GM23338 (cell line): Measurements from ENCODE around the gene NME9. TPM values are rescaled to one million over a fixed set of nuclear protein-coding genes. Genes with fewer than 3 reads are reported as not detected.

Experiments used
- ATAC-seq: fragments of 200-7000 bp; cut with Tn5 transposase; 3 replicates; pipeline ENCODE4 v1.9.1; 2020
- DNase-seq: peaks from one replicate; pipeline ENCODE4 v3.0.0-alpha.2; 2015; ENCODE audit warnings: low spot score
- H2AFZ ChIP-seq: fragments of 200-600 bp; sonication (generic); 2 replicates; pipeline ENCODE4 v1.8.0; 2016; ENCODE audit warnings: antibody characterized with exemption, mild to moderate bottlenecking, moderate library complexity
- H3F3A ChIP-seq: fragments of 200-600 bp; sonication (generic); replicated peaks from 2 replicates; pipeline ENCODE4 v1.8.0; 2017; ENCODE audit warnings: antibody characterized with exemption, mixed run types, low read depth
- H3K27ac ChIP-seq: fragments of 200-600 bp; sonication (generic); 2 replicates; pipeline ENCODE4 v1.6.1; 2016; ENCODE audit warnings: low read depth
- H3K27me3 ChIP-seq: fragments of 200-600 bp; sonication (generic); 2 replicates; pipeline ENCODE4 v1.8.0; 2016; ENCODE audit warnings: mild to moderate bottlenecking, mixed run types, moderate library complexity; ENCODE audit not compliant: insufficient read depth
- H3K36me3 ChIP-seq: fragments of 200-600 bp; sonication (generic); 2 replicates; pipeline ENCODE4 v1.8.0; 2016; ENCODE audit warnings: mild to moderate bottlenecking; ENCODE audit not compliant: insufficient read depth
- H3K4me1 ChIP-seq: fragments of 200-600 bp; sonication (generic); 2 replicates; pipeline ENCODE4 v1.8.0; 2016; ENCODE audit warnings: mild to moderate bottlenecking, moderate library complexity; ENCODE audit not compliant: insufficient read depth
- H3K4me2 ChIP-seq: fragments of 200-600 bp; sonication (generic); 2 replicates; pipeline ENCODE4 v1.7.1; 2017; ENCODE audit warnings: mixed run types
- H3K4me3 ChIP-seq: fragments of 200-600 bp; sonication (generic); 2 replicates; pipeline ENCODE4 v1.6.1; 2016; ENCODE audit warnings: mixed run types
- H3K79me2 ChIP-seq: fragments of 200-600 bp; sonication (generic); replicated peaks from 2 replicates; pipeline ENCODE4 v1.8.0; 2017; ENCODE audit warnings: mild to moderate bottlenecking; ENCODE audit not compliant: insufficient read depth
- H3K9me2 ChIP-seq: fragments of 200-600 bp; sonication (generic); 2 replicates; pipeline ENCODE4 v1.8.0; 2017; ENCODE audit not compliant: insufficient read depth
- H4K20me1 ChIP-seq: fragments of 200-600 bp; sonication (generic); replicated peaks from 2 replicates; pipeline ENCODE4 v1.8.0; 2017; ENCODE audit warnings: mild to moderate bottlenecking; ENCODE audit not compliant: insufficient read depth
- H3K27ac Mint-ChIP-seq: 2 replicates; pipeline ENCODE4 v1.8.0; 2020; ENCODE audit warnings: inconsistent platforms, mild to moderate bottlenecking, moderate library complexity, mixed read lengths
- H3K27me3 Mint-ChIP-seq: 3 replicates; pipeline ENCODE4 v1.8.0; 2022; ENCODE audit warnings: low read depth, mild to moderate bottlenecking, moderate library complexity, mixed read lengths, inconsistent platforms; ENCODE audit not compliant: insufficient read depth, poor library complexity
- H3K36me3 Mint-ChIP-seq: 3 replicates; pipeline ENCODE4 v1.8.0; 2021; ENCODE audit warnings: low read depth, mild to moderate bottlenecking, inconsistent platforms, moderate library complexity, mixed read lengths
- H3K4me1 Mint-ChIP-seq: 3 replicates; pipeline ENCODE4 v1.8.0; 2020; ENCODE audit warnings: mild to moderate bottlenecking, inconsistent platforms, mixed read lengths
- H3K4me3 Mint-ChIP-seq: 3 replicates; pipeline ENCODE4 v1.8.0; 2021; ENCODE audit warnings: moderate library complexity, mild to moderate bottlenecking, inconsistent platforms, mixed read lengths
- H3K9me3 Mint-ChIP-seq: 3 replicates; pipeline ENCODE4 v1.8.0; 2020; ENCODE audit warnings: moderate library complexity, mild to moderate bottlenecking, inconsistent platforms, mixed read lengths
- CREB1 ChIP-seq: fragments of 250-450 bp; sonication (Bioruptor Pico); IDR thresholded peaks from 2 replicates; pipeline ENCODE4 v1.5.0; 2020; ENCODE audit warnings: low read depth, mild to moderate bottlenecking, moderate library complexity
- EZH2 ChIP-seq: fragments of 200-600 bp; sonication (generic); IDR thresholded peaks from one replicate; pipeline ENCODE4 v1.8.0; 2017; ENCODE audit warnings: antibody characterized with exemption, mild to moderate bottlenecking, low read depth; ENCODE audit not compliant: unreplicated experiment
- JUNB ChIP-seq: IDR thresholded peaks from one replicate; pipeline ENCODE4 v1.6.1; 2016; ENCODE audit warnings: antibody characterized with exemption; ENCODE audit not compliant: unreplicated experiment
- NANOG ChIP-seq: IDR thresholded peaks from 2 replicates; pipeline ENCODE4 v1.6.1; 2016; ENCODE audit warnings: antibody characterized with exemption, borderline replicate concordance
- POLR2AphosphoS5 ChIP-seq: IDR thresholded peaks from 2 replicates; pipeline ENCODE4 v1.6.1; 2016; ENCODE audit warnings: antibody characterized with exemption, low read depth
- ZNF114 ChIP-seq: fragments of 250-450 bp; sonication (Bioruptor Pico); IDR thresholded peaks from 2 replicates; pipeline ENCODE4 v1.5.0; 2020; ENCODE audit warnings: mild to moderate bottlenecking, moderate library complexity
- ZNF331 ChIP-seq: fragments of 250-450 bp; sonication (Bioruptor Pico); IDR thresholded peaks from 2 replicates; pipeline ENCODE4 v1.5.0; 2020; ENCODE audit warnings: low read depth, mild to moderate bottlenecking, moderate library complexity
- polyA plus RNA-seq: library from polyadenylated mRNA; unstranded; fragments of >200 nt; fragmentation: Nextera tagmentation; extraction: Ambion mirVana; gene quantifications from 2 replicates; pipeline ENCODE4 v1.2.1, GENCODE V29; 2016
- total RNA-seq: library from RNA; depleted of rRNA; stranded (reverse); fragments of >200 nt; shearing (Covaris generic); gene quantifications from 2 replicates; pipeline ENCODE4 v1.2.3, GENCODE V29; 2014
- TF ChIP-seq, protein P1 (sequence below), 2 experiments: fragments of 200-600 bp in 1 of 2; sonication (generic) in 1 of 2; conservative IDR thresholded peaks; 2 replicates each; pipeline versions ENCODE4 v1.5.1 to v1.6.1; 2016 to 2017; ENCODE audit warnings: antibody characterized with exemption in 2 of 2, low read depth in 2 of 2, mild to moderate bottlenecking in 2 of 2, moderate library complexity in 1 of 2
- TF ChIP-seq, protein P2 (sequence below): IDR thresholded peaks from one replicate; pipeline ENCODE4 v1.6.1; 2018; ENCODE audit warnings: antibody characterized with exemption; ENCODE audit not compliant: unreplicated experiment
- TF ChIP-seq, protein P3 (sequence below): IDR thresholded peaks from 2 replicates; pipeline ENCODE4 v1.6.1; 2016; ENCODE audit warnings: antibody characterized with exemption

Gene NME9
- total and polyA plus RNA-seq, 2 experiments from 2014 or later: 0.14 to 2.0 TPM

DNA sequence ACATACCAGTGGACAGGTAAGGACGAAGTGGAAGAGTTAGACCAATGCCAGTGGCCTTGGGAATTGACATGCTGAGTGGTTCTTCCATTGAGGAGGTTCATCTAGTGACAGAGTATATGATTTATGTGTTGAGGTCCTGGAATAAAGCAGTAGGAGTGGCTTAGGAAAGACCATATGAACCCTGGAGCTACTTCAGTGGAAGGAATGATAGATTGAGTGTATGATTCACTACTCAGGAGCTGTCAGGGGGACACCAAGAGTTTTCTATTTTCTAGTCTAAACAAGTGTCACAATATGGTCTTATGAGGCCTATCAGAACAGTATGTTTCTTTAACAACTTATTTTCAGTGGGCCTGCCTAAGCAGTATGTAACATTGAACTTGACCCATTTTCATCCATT lies 63.9 kb downstream of the NME9 start:
- H3K27me3 Mint-ChIP-seq: no peaks in the 10 kb centered on the region
- peaks cover 4% of the 10 kb centered on the region; the same call in 1 of the 2 replicates for H4K20me1 ChIP-seq
- H3K36me3 ChIP-seq: peaks cover 7% of the 10 kb centered on the region; the same call in 1 of the 2 replicates
- H3K4me1 ChIP-seq: no peaks in the 10 kb centered on the region
- H2AFZ ChIP-seq: no peak overlapping the region
- no peak for ATAC-seq
- H3K4me1 Mint-ChIP-seq: no peaks in the 10 kb centered on the region
- H3K27ac Mint-ChIP-seq: no peak overlapping the region
- no peaks in the 10 kb centered on the region for H3F3A ChIP-seq
- H3K27ac ChIP-seq: no peak overlapping the region
- H3K9me3 Mint-ChIP-seq: no peaks in the 10 kb centered on the region
- H3K9me2 ChIP-seq: no peaks in the 10 kb centered on the region
- H3K4me2 ChIP-seq: no peak overlapping the region
- no peak for DNase-seq
- no peaks in the 10 kb centered on the region; the same call in 2 of the 3 replicates for H3K36me3 Mint-ChIP-seq
- no peak overlapping the region for H3K4me3 Mint-ChIP-seq
- no peak for TF ChIP-seq ZNF114
- TF ChIP-seq ZNF331 (CRISPR knock-in tag): no peak
- no peak for TF ChIP-seq POLR2AphosphoS5
- no peak for TF ChIP-seq JUNB
- TF ChIP-seq EZH2: no peak
- no peaks in the 10 kb centered on the region for H3K27me3 ChIP-seq
- no peak overlapping the region for H3K4me3 ChIP-seq
- no peaks in the 10 kb centered on the region for H3K79me2 ChIP-seq

DNA sequence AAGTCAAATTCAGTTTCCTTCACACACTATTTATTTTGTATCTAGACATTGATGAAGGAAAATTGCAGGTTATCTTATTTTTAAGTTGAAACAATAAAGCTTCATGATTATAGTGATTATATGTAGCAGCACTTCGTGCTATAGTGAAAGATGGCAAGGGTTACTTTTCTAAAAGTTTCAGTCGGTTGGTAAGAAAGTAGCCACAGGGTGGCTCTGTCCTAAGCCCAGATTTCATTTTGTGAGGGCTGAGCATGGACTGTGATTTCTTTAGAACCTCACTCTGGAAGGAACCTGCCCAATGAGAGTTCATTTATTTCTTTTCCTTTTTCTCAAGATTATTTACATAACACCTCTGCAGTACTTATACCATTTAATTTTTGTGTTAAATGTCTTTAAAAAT lies 66.5 kb downstream of the NME9 start:
- H3K9me3 Mint-ChIP-seq: no peaks in the 10 kb centered on the region
- peaks cover 4% of the 10 kb centered on the region; the same call in 1 of the 2 replicates for H4K20me1 ChIP-seq
- H3K27ac ChIP-seq: no peak overlapping the region
- H3K36me3 Mint-ChIP-seq: no peaks in the 10 kb centered on the region; the same call in 2 of the 3 replicates
- no peak overlapping the region for H3K4me3 ChIP-seq
- DNase-seq: peak; percentile 16
- no peaks in the 10 kb centered on the region for H3K9me2 ChIP-seq
- H3K4me3 Mint-ChIP-seq: no peak overlapping the region
- H2AFZ ChIP-seq: no peak overlapping the region
- no peak overlapping the region for H3K27ac Mint-ChIP-seq
- H3K79me2 ChIP-seq: no peaks in the 10 kb centered on the region
- TF ChIP-seq, protein P1, sequence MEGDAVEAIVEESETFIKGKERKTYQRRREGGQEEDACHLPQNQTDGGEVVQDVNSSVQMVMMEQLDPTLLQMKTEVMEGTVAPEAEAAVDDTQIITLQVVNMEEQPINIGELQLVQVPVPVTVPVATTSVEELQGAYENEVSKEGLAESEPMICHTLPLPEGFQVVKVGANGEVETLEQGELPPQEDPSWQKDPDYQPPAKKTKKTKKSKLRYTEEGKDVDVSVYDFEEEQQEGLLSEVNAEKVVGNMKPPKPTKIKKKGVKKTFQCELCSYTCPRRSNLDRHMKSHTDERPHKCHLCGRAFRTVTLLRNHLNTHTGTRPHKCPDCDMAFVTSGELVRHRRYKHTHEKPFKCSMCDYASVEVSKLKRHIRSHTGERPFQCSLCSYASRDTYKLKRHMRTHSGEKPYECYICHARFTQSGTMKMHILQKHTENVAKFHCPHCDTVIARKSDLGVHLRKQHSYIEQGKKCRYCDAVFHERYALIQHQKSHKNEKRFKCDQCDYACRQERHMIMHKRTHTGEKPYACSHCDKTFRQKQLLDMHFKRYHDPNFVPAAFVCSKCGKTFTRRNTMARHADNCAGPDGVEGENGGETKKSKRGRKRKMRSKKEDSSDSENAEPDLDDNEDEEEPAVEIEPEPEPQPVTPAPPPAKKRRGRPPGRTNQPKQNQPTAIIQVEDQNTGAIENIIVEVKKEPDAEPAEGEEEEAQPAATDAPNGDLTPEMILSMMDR (conservative IDR thresholded peaks at IDR 0.05; ENCODE audit: low read depth in 2 of 2): peak in 1 of 2 experiments; percentile 44; a peak in 3 of 4 replicates
- no peak for TF ChIP-seq POLR2AphosphoS5
- no peaks in the 10 kb centered on the region for H3K27me3 ChIP-seq
- no peaks in the 10 kb centered on the region for H3K4me1 ChIP-seq
- no peaks in the 10 kb centered on the region for H3K4me1 Mint-ChIP-seq
- no peaks in the 10 kb centered on the region for H3F3A ChIP-seq
- H3K36me3 ChIP-seq: peaks cover 7% of the 10 kb centered on the region; the same call in 1 of the 2 replicates
- no peak overlapping the region for H3K4me2 ChIP-seq
- no peaks in the 10 kb centered on the region for H3K27me3 Mint-ChIP-seq
- peak; percentile 70 for ATAC-seq

DNA sequence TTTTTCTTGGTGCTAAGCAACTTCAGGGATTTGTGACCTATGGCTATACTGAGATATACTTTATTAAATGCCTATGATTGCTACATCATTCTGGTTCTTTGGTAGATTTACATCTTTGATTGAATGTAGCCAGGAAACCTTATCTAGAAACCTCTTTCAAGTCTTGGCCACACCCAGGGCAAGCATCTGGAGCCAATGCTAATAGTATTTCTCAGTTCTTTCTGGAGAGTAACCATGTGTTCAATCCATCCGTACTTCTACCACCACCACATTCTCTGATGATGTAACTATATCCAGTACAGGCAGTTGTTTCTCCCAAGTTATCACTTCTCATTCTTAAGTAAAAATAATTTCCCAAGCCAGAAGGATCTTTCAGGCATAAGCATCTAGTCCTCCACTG lies 69.0 kb downstream of the NME9 start:
- Histone ChIP-seq H4K20me1 (peaks cover 4% of the 10 kb centered on the region; the same call in 1 of the 2 replicates), H3K4me3 (no peak overlapping the region), H3K36me3 (peaks cover 7% of the 10 kb centered on the region; the same call in 1 of the 2 replicates), H3K27ac (no peak overlapping the region), H3K79me2 (no peaks in the 10 kb centered on the region), H2AFZ (no peak overlapping the region), H3K4me2 (no peak overlapping the region), H3K27me3 (no peaks in the 10 kb centered on the region), H3K4me1 (no peaks in the 10 kb centered on the region), H3K9me2 (no peaks in the 10 kb centered on the region), H3F3A (no peaks in the 10 kb centered on the region)
- no peaks in the 10 kb centered on the region for H3K4me1 Mint-ChIP-seq
- no peak for DNase-seq
- no peak overlapping the region for H3K27ac Mint-ChIP-seq
- H3K9me3 Mint-ChIP-seq: no peaks in the 10 kb centered on the region
- no peaks in the 10 kb centered on the region for H3K36me3 Mint-ChIP-seq
- no peak for ATAC-seq
- H3K4me3 Mint-ChIP-seq: no peak overlapping the region
- peaks cover 3% of the 10 kb centered on the region for H3K27me3 Mint-ChIP-seq
- TF ChIP-seq NANOG (no peak), CREB1 (CRISPR knock-in tag) (no peak), JUNB (no peak), EZH2 (no peak), POLR2AphosphoS5 (no peak), ZNF331 (CRISPR knock-in tag) (no peak)
- TF ChIP-seq, protein P2, sequence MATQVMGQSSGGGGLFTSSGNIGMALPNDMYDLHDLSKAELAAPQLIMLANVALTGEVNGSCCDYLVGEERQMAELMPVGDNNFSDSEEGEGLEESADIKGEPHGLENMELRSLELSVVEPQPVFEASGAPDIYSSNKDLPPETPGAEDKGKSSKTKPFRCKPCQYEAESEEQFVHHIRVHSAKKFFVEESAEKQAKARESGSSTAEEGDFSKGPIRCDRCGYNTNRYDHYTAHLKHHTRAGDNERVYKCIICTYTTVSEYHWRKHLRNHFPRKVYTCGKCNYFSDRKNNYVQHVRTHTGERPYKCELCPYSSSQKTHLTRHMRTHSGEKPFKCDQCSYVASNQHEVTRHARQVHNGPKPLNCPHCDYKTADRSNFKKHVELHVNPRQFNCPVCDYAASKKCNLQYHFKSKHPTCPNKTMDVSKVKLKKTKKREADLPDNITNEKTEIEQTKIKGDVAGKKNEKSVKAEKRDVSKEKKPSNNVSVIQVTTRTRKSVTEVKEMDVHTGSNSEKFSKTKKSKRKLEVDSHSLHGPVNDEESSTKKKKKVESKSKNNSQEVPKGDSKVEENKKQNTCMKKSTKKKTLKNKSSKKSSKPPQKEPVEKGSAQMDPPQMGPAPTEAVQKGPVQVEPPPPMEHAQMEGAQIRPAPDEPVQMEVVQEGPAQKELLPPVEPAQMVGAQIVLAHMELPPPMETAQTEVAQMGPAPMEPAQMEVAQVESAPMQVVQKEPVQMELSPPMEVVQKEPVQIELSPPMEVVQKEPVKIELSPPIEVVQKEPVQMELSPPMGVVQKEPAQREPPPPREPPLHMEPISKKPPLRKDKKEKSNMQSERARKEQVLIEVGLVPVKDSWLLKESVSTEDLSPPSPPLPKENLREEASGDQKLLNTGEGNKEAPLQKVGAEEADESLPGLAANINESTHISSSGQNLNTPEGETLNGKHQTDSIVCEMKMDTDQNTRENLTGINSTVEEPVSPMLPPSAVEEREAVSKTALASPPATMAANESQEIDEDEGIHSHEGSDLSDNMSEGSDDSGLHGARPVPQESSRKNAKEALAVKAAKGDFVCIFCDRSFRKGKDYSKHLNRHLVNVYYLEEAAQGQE: no peak
- TF ChIP-seq, protein P3, sequence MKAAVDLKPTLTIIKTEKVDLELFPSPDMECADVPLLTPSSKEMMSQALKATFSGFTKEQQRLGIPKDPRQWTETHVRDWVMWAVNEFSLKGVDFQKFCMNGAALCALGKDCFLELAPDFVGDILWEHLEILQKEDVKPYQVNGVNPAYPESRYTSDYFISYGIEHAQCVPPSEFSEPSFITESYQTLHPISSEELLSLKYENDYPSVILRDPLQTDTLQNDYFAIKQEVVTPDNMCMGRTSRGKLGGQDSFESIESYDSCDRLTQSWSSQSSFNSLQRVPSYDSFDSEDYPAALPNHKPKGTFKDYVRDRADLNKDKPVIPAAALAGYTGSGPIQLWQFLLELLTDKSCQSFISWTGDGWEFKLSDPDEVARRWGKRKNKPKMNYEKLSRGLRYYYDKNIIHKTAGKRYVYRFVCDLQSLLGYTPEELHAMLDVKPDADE: no peak
- TF ChIP-seq, protein P1 (conservative IDR thresholded peaks at IDR 0.05; ENCODE audit: low read depth in 2 of 2): no peak
